Measurements from ENCODE around the gene ATF1. TPM values are rescaled to one million over a fixed set of nuclear protein-coding genes. Genes with fewer than 3 reads are reported as not detected.

The ATF1 gene
- total RNA-seq, 2 donors from 2014 or later, result 7.5 to 9.6 TPM

DNA sequence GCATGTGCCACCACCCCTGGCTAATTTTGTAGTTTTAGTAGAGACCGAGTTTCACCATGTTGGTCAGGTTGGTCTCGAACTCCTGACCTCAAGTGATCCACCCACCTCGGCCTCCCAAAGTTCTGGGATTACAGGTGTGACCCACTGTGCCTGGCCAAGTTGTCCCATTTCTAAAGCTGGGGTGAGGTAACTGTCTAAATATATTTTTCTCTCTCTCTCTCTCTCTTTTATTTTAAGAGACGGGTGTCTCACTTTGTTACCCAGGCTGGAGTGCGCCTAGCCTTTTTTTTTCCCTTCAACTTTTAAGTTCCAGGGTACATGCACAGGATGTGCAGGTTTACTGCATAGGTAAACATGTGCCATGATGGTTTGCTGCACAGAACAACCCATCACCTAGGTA lies 8.6 kb downstream of the ATF1 start:
- DNase-seq (no peak), ATAC-seq (no peak)
- Histone ChIP-seq H3K27me3 (no peaks in the 10 kb centered on the region), H3K4me1 (peaks cover 16% of the 10 kb centered on the region), H3K36me3 (replicated peaks in 1 of 2; ENCODE audit: insufficient read depth in 1 of 2, low read depth in 2 of 2) (no peaks in the 10 kb centered on the region), H3K27ac (no peak overlapping the region), H3K4me3 (no peak overlapping the region), H3K9me3 (no peaks in the 10 kb centered on the region)
- WGBS, 2 donors, result 95 to 97% methylated on average over 5 of the region's 5 CpGs
- intact Hi-C loops (cut with DNase I), result no loop called here
- TF ChIP-seq, protein P1, sequence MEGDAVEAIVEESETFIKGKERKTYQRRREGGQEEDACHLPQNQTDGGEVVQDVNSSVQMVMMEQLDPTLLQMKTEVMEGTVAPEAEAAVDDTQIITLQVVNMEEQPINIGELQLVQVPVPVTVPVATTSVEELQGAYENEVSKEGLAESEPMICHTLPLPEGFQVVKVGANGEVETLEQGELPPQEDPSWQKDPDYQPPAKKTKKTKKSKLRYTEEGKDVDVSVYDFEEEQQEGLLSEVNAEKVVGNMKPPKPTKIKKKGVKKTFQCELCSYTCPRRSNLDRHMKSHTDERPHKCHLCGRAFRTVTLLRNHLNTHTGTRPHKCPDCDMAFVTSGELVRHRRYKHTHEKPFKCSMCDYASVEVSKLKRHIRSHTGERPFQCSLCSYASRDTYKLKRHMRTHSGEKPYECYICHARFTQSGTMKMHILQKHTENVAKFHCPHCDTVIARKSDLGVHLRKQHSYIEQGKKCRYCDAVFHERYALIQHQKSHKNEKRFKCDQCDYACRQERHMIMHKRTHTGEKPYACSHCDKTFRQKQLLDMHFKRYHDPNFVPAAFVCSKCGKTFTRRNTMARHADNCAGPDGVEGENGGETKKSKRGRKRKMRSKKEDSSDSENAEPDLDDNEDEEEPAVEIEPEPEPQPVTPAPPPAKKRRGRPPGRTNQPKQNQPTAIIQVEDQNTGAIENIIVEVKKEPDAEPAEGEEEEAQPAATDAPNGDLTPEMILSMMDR (IDR thresholded peaks at IDR 0.05), result no peak
- no peak for TF ChIP-seq POLR2A (IDR thresholded peaks at IDR 0.05)

DNA sequence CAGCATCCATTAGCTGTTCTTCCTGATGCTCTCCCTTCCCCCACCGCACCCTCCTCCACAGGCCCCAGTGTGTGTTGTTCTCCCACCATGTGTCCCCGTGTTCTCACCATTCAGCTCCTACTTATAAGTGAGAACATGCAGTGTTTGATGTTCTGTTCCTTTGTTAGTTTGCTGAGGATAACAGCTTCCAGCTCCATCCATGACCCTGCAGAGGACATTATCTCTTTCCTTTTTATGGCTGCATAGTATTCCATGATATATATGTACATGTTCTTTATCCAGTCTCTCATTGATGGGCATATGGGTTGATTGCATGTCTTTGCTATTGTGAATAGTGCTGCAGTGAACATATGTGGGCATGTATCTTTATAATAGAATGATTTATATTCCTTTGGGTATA lies 9.0 kb downstream of the ATF1 start:
- WGBS, 2 donors, result 98 to 100% methylated on average over 2 of the region's 2 CpGs
- Histone ChIP-seq H3K4me3 (no peak overlapping the region), H3K36me3 (replicated peaks in 1 of 2; ENCODE audit: insufficient read depth in 1 of 2, low read depth in 2 of 2) (no peaks in the 10 kb centered on the region), H3K27ac (no peak overlapping the region), H3K27me3 (no peaks in the 10 kb centered on the region), H3K4me1 (peaks cover 13% of the 10 kb centered on the region), H3K9me3 (no peaks in the 10 kb centered on the region)
- intact Hi-C loops (cut with DNase I), result no loop called here
- ATAC-seq (no peak), DNase-seq (no peak)
- TF ChIP-seq POLR2A (IDR thresholded peaks at IDR 0.05), result no peak
- TF ChIP-seq, protein P1 (IDR thresholded peaks at IDR 0.05), result no peak

DNA sequence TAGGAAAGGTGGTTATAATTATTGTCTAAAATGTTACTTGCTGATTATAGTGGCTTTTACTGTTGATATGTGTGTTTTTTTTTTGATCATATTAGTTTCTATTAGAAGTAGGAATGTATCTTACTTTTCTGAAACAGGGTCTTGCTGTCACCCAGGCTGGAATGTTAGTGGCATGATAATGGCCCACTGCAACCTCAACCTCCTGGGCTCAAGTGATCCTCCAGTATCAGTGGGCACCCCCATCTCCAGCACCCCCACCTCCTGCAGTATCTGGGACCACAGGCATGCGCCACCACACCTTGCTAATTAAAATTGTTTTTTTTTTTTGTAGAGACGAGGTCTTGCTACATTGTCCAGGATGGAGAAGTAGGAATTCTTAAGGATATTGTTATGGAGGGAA lies 11.3 kb downstream of the ATF1 start:
- no peaks in the 10 kb centered on the region for H3K9me3 ChIP-seq
- no peaks in the 10 kb centered on the region for H3K4me1 ChIP-seq
- no peak overlapping the region for H3K27ac ChIP-seq
- ATAC-seq (no peak), DNase-seq (no peak)
- H3K4me3 ChIP-seq, result no peak overlapping the region
- intact Hi-C loops (cut with DNase I), result no loop called here
- 96 to 99% methylated on average over 2 of the region's 2 CpGs for WGBS, 2 donors
- no peaks in the 10 kb centered on the region for H3K27me3 ChIP-seq
- no peaks in the 10 kb centered on the region for H3K36me3 ChIP-seq (replicated peaks in 1 of 2; ENCODE audit: insufficient read depth in 1 of 2, low read depth in 2 of 2)
- no peak for TF ChIP-seq POLR2A (IDR thresholded peaks at IDR 0.05)
- TF ChIP-seq, protein P1 (IDR thresholded peaks at IDR 0.05), result no peak

DNA sequence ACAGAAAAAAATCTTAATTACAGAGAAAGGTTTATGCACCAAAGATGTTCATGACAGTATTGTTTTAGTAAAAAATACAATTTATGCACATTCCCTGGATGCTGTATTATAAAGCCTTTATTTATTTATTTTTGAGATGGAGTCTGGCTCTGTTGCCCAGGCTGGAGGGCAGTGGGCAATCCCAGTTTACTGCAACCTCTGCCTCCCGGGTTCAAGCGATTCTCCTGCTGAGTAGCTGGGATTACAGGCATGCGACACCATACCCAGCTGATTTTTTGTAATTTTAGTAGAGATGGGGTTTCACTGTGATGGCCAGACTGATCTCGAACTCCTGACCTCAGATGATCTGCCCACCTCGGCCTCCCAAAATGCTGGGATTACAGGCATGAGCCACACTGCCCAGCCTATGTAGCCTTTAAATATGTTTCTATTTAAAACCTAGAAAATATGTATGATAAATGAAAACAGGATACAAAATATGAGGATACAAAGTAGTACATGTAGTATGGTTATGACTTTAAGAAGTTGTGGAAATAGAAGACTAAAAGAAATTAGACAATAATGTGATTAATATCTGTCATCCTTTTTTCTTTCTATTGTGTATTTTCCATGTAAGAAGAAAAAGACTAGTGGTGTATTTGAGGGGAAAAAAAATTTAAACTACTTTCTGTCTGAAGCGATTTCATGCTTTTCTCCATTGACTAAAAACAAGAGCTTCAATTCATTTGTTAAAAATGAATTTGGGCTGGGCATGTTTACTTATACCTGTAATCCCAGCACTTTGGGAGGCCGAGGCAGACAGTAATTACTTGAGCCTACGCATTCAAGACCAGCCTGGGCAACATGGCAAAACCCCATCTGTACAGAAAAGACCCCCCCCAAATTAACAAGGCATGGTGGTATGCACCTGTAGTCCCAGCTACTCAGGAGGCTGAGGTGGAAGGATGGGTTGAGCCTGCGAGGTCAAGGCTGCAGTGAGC lies 13.1 kb downstream of the ATF1 start:
- peaks cover 0 to 3% of the 10 kb centered on the region in 2 donors for H3K36me3 ChIP-seq (replicated peaks in 1 of 2; ENCODE audit: insufficient read depth in 1 of 2, low read depth in 2 of 2)
- no peak overlapping the region for H3K27ac ChIP-seq
- no peak for ATAC-seq

More for the DNA sequence above, 13.1 kb downstream of the ATF1 start:
- TF ChIP-seq POLR2A (IDR thresholded peaks at IDR 0.05), result no peak
- TF ChIP-seq, protein P1 (IDR thresholded peaks at IDR 0.05), result no peak
- WGBS, 2 donors, result 84 to 86% methylated on average over 9 of the region's 9 CpGs
- Histone ChIP-seq H3K4me3 (no peak overlapping the region), H3K9me3 (no peaks in the 10 kb centered on the region), H3K4me1 (no peaks in the 10 kb centered on the region), H3K27me3 (no peaks in the 10 kb centered on the region)
- intact Hi-C loops (cut with DNase I), result no loop called here
- DNase-seq, result no peak
